AG04450 (cell line): ENCODE measurements around the gene MTTP. TPM values are rescaled to one million over a fixed set of nuclear protein-coding genes. Genes with fewer than 3 reads are reported as not detected.

Experiments used
- CTCF ChIA-PET: fragments of 300-600, 350-600 bp; formaldehyde crosslinking; extraction: SDS; loops from one replicate; lab custom pipeline; 2022; ENCODE audit warnings: antibody characterized with exemption, inconsistent platforms; lab: Charles Lee
- POLR2A ChIA-PET: fragments of 350-600 bp; formaldehyde crosslinking; extraction: SDS; loops from one replicate; lab custom pipeline; 2021; ENCODE audit warnings: antibody characterized with exemption, inconsistent platforms; lab: Yijun Ruan, JAX
- DNase-seq: peaks from one replicate; pipeline ENCODE4 v3.0.0-alpha.2; 2011; ENCODE audit warnings: low read depth, low spot score
- H3K27ac ChIP-seq: one replicate; pipeline ENCODE4 v1.5.1; 2012; ENCODE audit warnings: low read depth, low read length, control low read depth
- H3K27me3 ChIP-seq: one replicate; pipeline ENCODE4 v1.6.0; 2012; ENCODE audit warnings: low read length; ENCODE audit not compliant: control insufficient read depth, insufficient read depth
- H3K4me3 ChIP-seq: 2 replicates; pipeline ENCODE4 v1.5.1; 2011; ENCODE audit warnings: mild to moderate bottlenecking, low read depth, low read length, control low read depth
- H3K9me3 ChIP-seq: 2 replicates; pipeline ENCODE4 v1.5.1; 2012; ENCODE audit warnings: low read length; ENCODE audit not compliant: control insufficient read depth, insufficient read depth
- polyA plus RNA-seq: library from polyadenylated mRNA; depleted of rRNA; stranded (reverse); fragments of >200 nt; gene quantifications from 2 replicates; pipeline ENCODE4 v1.2.3, GENCODE V29; 2011
- TF ChIP-seq, protein P1 (sequence below): IDR thresholded peaks from 2 replicates; pipeline ENCODE4 v1.5.1; 2011; ENCODE audit warnings: low read depth, low read length, control low read depth, inconsistent platforms

Gene MTTP
- polyA plus RNA-seq, 1 experiment = 0.02 TPM

DNA sequence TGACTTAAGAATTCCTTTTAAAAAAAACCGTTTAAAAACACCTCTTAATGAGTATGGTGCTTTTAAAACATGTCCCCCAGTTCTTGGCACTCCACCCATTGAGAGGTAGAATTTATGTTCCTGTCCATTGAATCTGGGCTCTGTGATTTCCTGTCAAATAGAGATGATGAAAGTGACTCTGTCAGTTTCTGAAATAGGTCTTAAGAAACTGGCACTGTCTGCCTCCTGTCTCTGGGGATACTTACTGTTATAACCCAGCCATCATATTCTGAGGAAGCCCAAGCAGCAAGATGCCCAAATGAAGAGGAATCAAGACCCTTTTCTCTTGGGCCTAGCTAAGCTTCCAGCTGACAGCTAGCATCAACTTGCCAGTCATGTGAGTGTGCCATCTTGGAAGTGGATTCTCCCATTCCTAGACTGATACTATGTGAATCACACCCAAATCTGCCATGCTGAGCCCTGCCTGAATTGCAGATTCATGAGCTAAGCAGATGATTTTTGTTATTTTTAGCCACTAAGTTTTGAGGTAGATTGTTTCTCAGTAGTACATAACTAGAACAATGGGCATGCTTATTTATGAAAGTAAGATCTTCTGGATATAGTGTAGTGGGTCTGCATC, 60.2 kb downstream of the MTTP start:
- POLR2A ChIA-PET = no interaction called here
- CTCF ChIA-PET = no interaction called here
- no peaks in the 10 kb centered on the region for H3K27me3 ChIP-seq
- TF ChIP-seq, protein P1, sequence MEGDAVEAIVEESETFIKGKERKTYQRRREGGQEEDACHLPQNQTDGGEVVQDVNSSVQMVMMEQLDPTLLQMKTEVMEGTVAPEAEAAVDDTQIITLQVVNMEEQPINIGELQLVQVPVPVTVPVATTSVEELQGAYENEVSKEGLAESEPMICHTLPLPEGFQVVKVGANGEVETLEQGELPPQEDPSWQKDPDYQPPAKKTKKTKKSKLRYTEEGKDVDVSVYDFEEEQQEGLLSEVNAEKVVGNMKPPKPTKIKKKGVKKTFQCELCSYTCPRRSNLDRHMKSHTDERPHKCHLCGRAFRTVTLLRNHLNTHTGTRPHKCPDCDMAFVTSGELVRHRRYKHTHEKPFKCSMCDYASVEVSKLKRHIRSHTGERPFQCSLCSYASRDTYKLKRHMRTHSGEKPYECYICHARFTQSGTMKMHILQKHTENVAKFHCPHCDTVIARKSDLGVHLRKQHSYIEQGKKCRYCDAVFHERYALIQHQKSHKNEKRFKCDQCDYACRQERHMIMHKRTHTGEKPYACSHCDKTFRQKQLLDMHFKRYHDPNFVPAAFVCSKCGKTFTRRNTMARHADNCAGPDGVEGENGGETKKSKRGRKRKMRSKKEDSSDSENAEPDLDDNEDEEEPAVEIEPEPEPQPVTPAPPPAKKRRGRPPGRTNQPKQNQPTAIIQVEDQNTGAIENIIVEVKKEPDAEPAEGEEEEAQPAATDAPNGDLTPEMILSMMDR = no peak
- no peak overlapping the region for H3K27ac ChIP-seq
- no peak for DNase-seq
- H3K9me3 ChIP-seq = no peaks in the 10 kb centered on the region
- H3K4me3 ChIP-seq = no peak overlapping the region

DNA sequence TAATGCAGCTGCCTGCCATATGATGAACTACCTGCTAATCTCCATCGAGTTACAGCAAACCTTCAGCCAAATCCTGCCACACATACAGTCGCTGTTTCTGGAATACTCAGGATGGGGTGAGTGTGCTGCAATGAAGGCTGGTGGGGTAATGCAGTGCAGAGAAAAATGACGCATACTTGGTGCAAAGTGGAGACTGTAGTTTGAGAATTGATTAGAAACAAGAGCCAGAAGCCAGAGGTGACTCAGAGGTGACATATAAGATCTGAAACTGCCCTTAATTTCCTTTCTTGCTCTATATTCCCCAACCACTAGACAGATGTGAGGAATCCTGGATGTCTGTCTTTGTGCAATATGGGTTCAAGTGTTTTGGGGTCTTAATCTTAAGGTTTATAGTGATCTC, 61.0 kb downstream of the MTTP start:
- Histone ChIP-seq H3K27ac (no peak overlapping the region), H3K27me3 (no peaks in the 10 kb centered on the region), H3K4me3 (no peak overlapping the region), H3K9me3 (no peaks in the 10 kb centered on the region)
- CTCF ChIA-PET = no interaction called here
- no peak for DNase-seq
- POLR2A ChIA-PET = no interaction called here
- TF ChIP-seq, protein P1 = no peak

DNA sequence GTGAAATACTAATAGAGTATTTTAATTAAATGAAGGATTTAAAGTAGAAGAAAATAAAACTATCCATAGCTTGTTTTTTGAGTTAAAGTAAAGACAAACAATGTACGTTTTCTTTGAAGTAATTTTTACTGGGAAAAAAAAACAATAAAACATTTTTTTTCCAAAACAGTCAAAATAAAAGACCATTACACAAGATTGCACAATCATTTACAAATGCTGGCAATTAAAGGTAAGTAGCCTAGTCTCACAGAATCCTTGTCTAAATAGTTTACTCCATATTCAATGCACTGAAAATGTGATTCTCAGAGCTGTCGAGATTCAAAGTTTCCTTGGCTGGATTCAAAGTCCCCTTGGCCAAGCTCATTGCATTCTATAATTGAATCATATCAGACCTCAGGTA, 61.8 kb downstream of the MTTP start:
- CTCF ChIA-PET = no interaction called here
- Histone ChIP-seq H3K4me3 (no peak overlapping the region), H3K27ac (no peak overlapping the region), H3K9me3 (no peaks in the 10 kb centered on the region), H3K27me3 (no peaks in the 10 kb centered on the region)
- POLR2A ChIA-PET = no interaction called here
- TF ChIP-seq, protein P1 = no peak
- DNase-seq = no peak

DNA sequence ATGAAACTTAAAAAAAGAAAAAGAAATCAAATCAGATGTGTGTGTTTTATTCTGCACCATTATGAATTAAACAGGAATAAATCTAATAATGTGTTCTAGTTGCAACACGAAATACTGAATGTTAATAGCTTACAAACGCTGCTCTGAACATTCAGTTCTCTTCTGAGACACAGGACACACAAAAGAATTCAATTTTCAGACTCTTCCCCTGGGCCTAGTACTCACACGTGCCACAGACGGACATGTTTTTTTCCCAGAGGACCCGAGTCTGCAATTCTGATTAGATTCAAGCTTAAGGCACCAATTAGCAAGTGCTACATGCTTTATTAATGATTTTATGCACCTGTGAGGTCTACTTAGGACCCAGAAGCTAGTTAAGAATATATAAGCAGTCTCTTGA, 62.5 kb downstream of the MTTP start:
- CTCF ChIA-PET = no interaction called here
- H3K4me3 ChIP-seq = no peak overlapping the region
- TF ChIP-seq, protein P1 = no peak
- POLR2A ChIA-PET = no interaction called here
- H3K27me3 ChIP-seq = no peaks in the 10 kb centered on the region
- H3K9me3 ChIP-seq = no peaks in the 10 kb centered on the region
- no peak overlapping the region for H3K27ac ChIP-seq
- DNase-seq = no peak

DNA sequence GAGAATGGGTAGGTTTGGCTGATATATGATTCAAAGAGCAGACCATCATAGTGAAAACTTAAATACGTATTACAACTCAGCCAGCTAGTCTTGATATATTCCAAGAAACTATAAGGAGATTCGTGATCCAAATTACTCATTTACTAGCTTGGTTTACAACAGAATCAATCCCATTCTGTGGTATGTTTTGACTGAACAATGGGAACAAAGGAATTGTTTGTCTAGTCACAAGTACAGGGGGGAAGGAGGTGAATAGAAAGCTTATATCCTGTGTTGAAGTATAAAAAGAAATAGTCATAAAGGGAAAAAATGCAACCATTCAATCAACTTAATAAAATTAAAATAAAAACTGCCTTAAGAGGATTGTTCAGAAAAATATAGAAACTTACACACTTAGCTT, 66.1 kb downstream of the MTTP start:
- Histone ChIP-seq H3K27ac (no peak overlapping the region), H3K9me3 (no peaks in the 10 kb centered on the region), H3K4me3 (no peak overlapping the region), H3K27me3 (no peaks in the 10 kb centered on the region)
- TF ChIP-seq, protein P1 = no peak
- POLR2A ChIA-PET = no interaction called here
- no peak for DNase-seq
- CTCF ChIA-PET = no interaction called here
